ENCODE results near the gene GJA1.
"Not testable (repeated sequence)": the region's sequence is repeated elsewhere in the genome, so short reads cannot be mapped to it uniquely, and the experiment has no call there.

GJA1 gene

GRCh38 chr6:121435444-121436069 is at the start of gene GJA1:
TSS of gene GJA1 (plus strand) at chr6:121435646. CDS start at chr6:121446848, 11,202 bp downstream.
- no peak for DNase-seq

- not testable (repeated sequence) for DNase-seq
Observed at GRCh38 chr6:121386551-121386950, 48.9 kb upstream of the GJA1 start.

GRCh38 chr6:121389419-121389818 is 46.0 kb upstream of the GJA1 start:
- peak in 1 of 3 experiments; percentile 4 for DNase-seq

- DNase-seq = peak in 1 of 3 experiments; percentile 62
Observed at GRCh38 chr6:121393731-121394505, 41.5 kb upstream of the GJA1 start.

- no peak for DNase-seq
Observed at GRCh38 chr6:121395736-121396135, 39.7 kb upstream of the GJA1 start.

GRCh38 chr6:121397188-121397587 is 38.3 kb upstream of the GJA1 start:
- DNase-seq = not testable (repeated sequence)

- DNase-seq = peak in 1 of 3 experiments; percentile 27
Observed at GRCh38 chr6:121398127-121398526, 37.3 kb upstream of the GJA1 start.

GRCh38 chr6:121399966-121400365 is 35.5 kb upstream of the GJA1 start:
- no peak for DNase-seq

GRCh38 chr6:121403964-121404363 is 31.5 kb upstream of the GJA1 start:
- DNase-seq = peak in 1 of 3 experiments; percentile 2

- no peak for DNase-seq
Observed at GRCh38 chr6:121405306-121405705, 30.1 kb upstream of the GJA1 start.

- DNase-seq = no peak
Observed at GRCh38 chr6:121408321-121408720, 27.1 kb upstream of the GJA1 start.

GRCh38 chr6:121413879-121414278 is 21.6 kb upstream of the GJA1 start:
- DNase-seq = no peak

GRCh38 chr6:121418346-121418745 is 17.1 kb upstream of the GJA1 start:
- DNase-seq = no peak

- no peak for DNase-seq
Observed at GRCh38 chr6:121426686-121427085, 8.8 kb upstream of the GJA1 start.

- DNase-seq = no peak
Observed at GRCh38 chr6:121428872-121429756, 6.3 kb upstream of the GJA1 start.

- peak; percentile 6 to 77 (median 32) for DNase-seq
Observed at GRCh38 chr6:121430514-121431460, 4.7 kb upstream of the GJA1 start.

GRCh38 chr6:121431776-121432175 is 3.7 kb upstream of the GJA1 start:
- DNase-seq = not testable (repeated sequence)

GRCh38 chr6:121434037-121434770 is 1.2 kb upstream of the GJA1 start:
- DNase-seq = no peak

GRCh38 chr6:121436274-121436857 is 920 bp downstream of the GJA1 start:
- no peak for DNase-seq

- DNase-seq = no peak
Observed at GRCh38 chr6:121436960-121437850, 1.8 kb downstream of the GJA1 start.
